ENCODE results near the gene DDN. TPM values are rescaled to one million over a fixed set of nuclear protein-coding genes. Genes with fewer than 3 reads are reported as not detected.

Gene DDN
- total RNA-seq, 1 donor from 2014 or later: not detected

DNA sequence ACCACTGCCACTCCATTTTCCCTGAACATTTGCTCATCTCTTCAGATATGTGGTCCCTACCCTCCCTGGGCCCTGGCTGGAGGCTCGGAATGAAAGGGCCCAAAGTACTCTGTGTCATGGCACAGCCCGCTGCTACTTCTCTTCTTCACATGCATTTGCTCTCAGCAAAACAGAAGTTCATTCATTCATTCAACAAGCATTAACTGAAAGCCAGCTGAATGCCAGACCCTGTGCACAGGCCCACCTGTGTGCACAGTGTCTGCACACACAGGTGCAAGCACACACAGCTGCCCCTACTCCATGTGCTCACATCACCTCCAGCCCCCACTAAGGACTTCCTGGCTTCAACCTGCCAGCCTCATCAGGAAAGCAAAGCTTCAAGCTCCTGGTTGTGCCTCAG lies 13.3 kb downstream of the DDN start:
- DNase-seq (ENCODE audit: low spot score): no peak
- ATAC-seq: no peak

DNA sequence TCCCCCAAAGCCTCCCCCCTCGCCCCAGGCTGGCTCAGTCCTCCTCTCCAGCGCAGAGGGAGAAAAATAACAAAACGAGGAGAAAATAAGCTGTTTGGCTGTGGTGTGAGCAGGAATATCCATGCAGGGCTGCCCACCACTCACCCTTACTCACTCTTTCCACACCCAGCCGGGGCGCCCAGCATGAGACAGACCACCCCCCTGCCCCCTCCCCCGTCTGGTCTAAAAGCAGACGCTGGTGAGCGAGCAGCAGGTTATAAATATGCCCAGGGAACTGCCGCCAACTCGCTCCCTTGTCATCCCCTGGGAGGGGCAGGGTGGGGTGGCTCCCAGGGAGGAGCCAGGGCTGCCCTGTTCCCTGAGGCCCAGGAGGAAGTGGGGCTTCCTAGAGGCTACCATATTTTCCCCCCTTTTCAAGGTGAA lies 13.7 kb downstream of the DDN start:
- DNase-seq (ENCODE audit: low spot score): no peak
- ATAC-seq: no peak

DNA sequence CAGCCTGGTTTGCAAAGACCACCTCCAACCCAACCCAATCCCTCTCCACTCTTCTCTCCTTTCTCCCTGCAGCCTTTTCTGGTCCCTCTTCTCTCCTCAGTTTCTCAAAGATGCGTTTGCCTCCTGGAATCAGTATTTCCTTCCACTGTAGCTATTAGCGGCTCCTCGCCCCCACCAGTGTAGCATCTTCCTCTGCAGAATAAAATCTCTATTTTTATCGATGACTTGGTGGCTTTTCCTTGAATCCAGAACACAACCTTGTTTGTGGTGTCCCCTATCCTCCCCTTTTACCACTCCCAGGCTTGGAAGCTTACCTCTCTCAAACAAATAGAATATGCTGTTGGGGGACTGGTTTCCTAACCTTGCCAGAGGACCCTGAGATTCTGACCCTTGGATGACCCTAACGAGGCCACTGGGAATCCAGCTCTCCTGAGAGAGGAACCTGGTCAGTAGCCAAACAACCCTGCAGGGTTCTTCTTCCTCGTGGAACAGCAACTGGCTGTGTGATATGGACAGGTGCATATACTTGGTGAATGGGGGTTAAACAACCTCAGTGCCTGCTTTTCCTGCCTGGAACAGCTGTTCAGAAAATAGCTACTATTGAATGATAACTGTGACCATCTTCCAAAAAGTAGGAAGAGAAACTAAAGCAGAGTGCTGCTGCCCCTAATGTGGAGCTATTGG lies 16.6 kb downstream of the DDN start:
- no peak for ATAC-seq
- DNase-seq (ENCODE audit: low spot score): no peak

GRCh38 chr12:48981757-48982157 lies 17.4 kb downstream of the DDN start:
- DNase-seq (ENCODE audit: low spot score): no peak
- no peak for ATAC-seq

DNA sequence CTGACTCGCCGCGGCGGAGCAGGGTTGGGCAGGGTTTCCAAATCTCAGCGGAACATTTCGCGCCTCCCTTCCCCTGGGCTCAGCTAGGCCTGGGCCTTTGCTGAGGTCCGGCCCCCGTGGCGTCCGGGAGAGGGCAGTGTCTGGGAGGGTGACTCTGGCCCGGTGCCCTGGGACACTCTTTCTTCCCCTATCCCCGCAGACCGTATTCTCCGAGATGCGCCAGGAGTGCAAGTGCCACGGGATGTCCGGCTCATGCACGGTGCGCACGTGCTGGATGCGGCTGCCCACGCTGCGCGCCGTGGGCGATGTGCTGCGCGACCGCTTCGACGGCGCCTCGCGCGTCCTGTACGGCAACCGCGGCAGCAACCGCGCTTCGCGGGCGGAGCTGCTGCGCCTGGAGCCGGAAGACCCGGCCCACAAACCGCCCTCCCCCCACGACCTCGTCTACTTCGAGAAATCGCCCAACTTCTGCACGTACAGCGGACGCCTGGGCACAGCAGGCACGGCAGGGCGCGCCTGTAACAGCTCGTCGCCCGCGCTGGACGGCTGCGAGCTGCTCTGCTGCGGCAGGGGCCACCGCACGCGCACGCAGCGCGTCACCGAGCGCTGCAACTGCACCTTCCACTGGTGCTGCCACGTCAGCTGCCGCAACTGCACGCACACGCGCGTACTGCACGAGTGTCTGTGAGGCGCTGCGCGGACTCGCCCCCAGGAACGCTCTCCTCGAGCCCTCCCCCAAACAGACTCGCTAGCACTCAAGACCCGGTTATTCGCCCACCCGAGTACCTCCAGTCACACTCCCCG lies 18.0 kb downstream of the DDN start:
- ATAC-seq: peak; percentile 46
- no peak for DNase-seq (ENCODE audit: low spot score)

GRCh38 chr12:48980389-48980952 lies 18.7 kb downstream of the DDN start:
- ATAC-seq (peak; percentile 61), DNase-seq (ENCODE audit: low spot score) (no peak)

- ATAC-seq (peak; percentile 42), DNase-seq (ENCODE audit: low spot score) (no peak)
Measured at GRCh38 chr12:48979602-48980388, 19.4 kb downstream of the DDN start.

GRCh38 chr12:48978741-48979601 lies 20.2 kb downstream of the DDN start:
- no peak for DNase-seq (ENCODE audit: low spot score)
- ATAC-seq: peak; percentile 25

- peak; percentile 58 for ATAC-seq
- DNase-seq (ENCODE audit: low spot score): no peak
Measured at GRCh38 chr12:48978291-48978740, 20.9 kb downstream of the DDN start, which contains the start of gene WNT1. Gene WNT1, plus strand, starts transcription at chr12:48978322. Its CDS starts 329 bp downstream, at chr12:48978651.

GRCh38 chr12:48977290-48978281 lies 21.6 kb downstream of the DDN start:
- ATAC-seq: peak; percentile 55
- DNase-seq (ENCODE audit: low spot score): no peak

DNA sequence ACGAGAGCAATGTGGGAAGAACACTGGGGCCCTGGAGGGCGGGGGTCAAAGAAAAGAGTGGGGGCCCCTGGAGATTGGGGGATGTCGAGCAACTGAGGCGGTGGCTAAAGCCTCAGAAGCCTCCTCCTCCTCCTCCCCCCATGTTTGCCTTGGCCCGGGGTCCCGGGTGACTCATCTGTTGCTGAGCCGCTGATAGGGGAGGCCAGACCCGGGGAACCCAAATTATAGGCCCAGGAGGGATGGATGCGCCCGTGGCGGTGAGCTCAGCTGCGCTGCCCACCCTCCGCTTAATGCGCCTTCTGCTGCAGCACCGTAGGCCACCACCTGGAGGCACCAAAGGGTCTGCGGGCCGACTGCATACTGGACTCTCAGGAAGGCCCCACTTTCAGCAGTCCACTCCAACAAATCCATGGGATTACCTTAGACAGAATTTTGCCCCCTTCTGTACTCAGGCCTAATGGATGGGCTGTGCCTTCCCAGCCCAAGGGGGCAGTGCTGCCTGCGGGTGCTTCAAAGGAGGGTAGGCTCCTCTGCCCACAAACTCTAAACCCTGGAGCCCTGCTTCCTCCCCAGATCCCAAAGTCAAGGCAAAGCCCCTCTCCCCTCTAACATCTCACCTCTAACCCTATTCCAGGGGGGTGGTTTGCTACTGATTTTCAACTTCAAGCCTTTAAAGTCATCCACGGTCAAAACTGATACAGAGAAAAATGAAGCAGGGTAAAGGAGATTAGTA lies 25.1 kb downstream of the DDN start:
- DNase-seq (ENCODE audit: low spot score) (no peak), ATAC-seq (peak; percentile 63)

DNA sequence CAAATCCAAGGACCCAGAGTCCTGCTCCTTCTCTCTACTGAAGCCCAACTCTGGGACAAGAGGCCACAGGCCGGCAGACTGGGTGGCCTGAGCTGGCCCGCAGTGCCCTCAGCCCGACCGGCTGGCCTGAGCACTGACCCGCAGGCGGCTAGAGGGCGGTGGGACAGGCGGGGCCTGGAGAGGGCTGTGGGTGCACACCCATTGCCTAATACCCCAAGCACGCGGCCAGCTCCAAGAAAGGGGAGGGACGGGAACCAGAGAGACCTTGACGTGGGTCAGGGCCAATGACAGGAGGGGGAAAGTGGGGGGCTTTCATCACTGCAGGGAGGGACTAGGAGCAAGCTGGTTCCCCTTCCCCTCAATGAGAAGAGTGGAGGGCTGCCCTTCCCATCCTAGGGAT lies 25.6 kb downstream of the DDN start:
- ATAC-seq (peak; percentile 47), DNase-seq (ENCODE audit: low spot score) (no peak)

DNA sequence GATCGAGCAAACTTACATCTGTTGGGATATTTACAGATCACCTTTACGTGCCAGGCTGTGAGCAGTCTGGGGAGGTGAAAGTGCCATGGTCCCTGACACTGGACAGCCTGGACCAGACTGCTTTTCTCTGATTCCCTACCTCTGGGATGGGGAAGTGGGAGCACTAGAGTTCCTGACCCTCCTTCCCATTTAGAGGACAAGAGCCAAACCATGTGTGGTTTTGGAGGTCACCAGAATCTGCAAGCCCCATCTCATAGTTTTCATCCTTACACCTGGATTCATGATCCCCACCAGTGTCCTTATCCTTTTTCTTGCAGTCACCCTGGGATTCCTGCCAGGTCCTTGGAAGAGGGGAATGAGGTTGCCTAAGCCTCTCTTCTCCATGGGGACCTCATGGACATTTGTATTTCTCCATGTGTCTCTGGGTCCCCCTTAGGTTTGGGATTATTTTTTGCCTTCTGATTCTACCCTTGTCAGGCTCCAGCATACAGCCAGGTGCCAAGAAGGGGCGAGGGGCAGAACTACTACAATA lies 26.2 kb downstream of the DDN start:
- DNase-seq (ENCODE audit: low spot score) (no peak), ATAC-seq (no peak)

DNA sequence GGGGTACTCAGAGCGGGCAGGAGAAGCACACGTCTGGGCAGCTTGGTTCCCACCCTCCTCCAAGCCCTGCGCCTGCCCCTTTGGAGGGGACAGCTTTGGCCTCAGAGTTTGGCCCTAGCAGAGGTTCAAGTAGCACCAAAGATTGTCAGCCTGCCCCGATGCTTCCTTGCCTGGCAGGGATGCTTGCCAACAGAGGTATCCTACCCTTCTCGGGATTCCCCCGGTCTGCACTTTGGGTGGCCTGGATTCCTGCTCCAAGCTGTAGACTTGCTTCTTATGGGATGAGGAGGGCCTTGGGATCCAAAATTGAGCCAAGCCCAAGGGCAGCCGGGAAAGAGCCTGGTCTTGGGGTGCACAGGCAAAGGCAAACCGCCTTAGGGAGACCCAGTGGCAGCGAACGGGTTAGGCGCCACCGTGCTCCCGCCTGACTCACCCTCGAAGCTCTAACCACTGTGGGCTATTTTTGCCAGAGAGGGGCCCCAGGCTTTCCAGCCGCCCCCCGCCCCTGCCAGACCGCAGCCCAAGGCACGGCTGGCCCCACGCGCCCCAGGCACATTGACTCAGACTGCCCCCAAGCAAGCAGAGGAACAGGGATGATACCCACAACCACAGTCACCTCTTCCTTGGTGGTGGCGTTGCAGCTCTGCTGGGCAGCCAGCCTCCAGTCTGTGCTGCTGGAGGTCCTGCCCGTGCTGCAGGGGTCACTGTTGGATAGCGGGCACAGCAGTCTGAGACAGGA lies 26.8 kb downstream of the DDN start:
- no peak for ATAC-seq

DNA sequence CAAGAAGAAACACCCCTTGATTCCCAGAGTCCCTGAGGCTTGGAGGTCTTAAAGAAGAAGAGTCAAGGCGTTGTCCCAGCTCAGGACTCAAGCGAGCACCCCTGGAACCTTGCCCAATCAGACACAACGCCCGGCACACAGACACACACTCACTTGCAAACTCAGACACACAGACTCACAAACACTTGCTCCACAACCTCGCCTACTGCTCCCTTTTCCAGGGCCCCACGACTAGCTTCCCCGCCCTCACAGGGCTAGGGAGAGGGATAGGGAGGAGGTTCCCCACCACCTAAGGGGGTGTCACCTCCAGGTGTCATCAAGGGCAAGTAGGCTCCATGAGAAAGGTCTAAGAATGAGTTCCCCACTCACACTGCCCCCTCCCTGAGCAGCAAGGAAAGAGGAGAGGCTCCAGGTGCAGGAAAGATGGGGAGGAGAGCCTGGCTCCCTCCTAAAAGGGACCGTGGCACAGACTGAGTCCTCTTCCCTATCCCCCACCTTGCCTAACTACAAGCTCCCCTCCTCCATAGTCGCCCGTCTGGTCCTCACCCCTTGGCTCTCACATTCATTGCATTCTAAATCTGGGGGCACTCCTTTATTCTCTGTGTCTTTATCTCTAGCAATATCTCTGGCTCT lies 28.4 kb downstream of the DDN start:
- DNase-seq (ENCODE audit: low spot score) (no peak), ATAC-seq (no peak)

More for the DNA sequence above, 26.8 kb downstream of the DDN start:
- DNase-seq (ENCODE audit: low spot score): no peak

GRCh38 chr12:48969833-48970701 lies 29.1 kb downstream of the DDN start:
- ATAC-seq: no peak
- no peak for DNase-seq (ENCODE audit: low spot score)

All from left lobe of liver (tissue), 2 donors.